Fibroblast of skin of back (primary cell): ENCODE data around the gene MAPK13.
"Not testable (repeated sequence)": the region's sequence is repeated elsewhere in the genome, so short reads cannot be mapped to it uniquely, and the experiment has no call there.

Experiments used
- DNase-seq: peaks from one replicate; pipeline ENCODE4 v3.0.0-alpha.2; 2013

MAPK13 gene

DNA sequence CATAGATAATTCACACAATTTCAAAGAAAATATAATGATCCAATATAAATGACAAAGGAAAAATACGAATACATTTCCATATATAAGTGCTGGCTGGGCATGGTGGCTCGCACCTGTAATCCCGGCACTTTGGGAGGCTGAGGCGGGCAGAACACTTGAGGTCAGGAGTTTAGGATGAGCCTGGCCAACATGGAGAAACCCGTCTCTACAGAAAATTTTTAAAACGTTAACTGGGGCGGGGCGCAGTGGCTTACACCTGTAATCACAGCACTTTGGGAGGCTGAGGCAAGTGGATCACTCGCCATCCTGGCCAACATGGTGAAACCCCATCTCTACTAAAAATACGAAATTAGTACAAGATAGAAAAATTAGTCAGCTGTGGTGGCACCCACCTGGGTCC lies 14.9 kb upstream of the MAPK13 start:
- DNase-seq: no peak

DNA sequence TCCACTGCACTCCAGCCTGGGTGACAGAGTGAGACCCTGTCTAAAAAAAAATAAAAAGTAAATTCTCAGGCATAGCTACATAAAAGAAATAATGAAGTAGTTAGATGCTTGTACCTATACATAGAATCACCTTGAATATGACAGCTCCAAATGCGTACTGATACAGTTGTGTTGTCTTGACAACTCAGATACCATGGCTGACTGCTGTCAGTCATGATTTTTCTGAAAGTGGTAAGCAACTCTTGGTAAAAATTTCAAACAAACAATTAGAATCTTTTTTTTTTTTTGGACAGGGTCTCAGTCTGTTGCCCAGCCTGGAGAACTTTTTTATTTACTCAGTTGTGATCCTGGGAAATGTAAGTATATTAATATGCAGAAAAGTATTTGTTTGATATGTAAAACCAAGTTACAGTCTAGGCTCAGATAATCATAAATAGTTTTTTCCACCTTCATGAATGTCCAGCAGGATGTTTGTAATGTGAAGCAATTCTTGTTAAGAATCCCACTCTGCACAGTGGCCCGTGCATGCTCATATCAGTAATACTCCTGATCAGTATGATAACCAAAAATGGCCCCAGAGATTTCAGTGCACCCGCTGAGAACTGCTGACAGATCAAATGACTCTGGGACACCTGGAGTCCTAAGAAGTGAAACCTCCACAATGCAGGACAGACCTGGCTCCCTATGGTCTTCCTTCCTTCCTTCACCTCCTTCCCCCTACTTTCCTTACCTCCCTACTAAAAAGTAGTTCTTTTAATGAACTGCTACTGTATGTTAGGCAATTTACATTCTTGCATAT lies 14.0 kb upstream of the MAPK13 start:
- no peak for DNase-seq

DNA sequence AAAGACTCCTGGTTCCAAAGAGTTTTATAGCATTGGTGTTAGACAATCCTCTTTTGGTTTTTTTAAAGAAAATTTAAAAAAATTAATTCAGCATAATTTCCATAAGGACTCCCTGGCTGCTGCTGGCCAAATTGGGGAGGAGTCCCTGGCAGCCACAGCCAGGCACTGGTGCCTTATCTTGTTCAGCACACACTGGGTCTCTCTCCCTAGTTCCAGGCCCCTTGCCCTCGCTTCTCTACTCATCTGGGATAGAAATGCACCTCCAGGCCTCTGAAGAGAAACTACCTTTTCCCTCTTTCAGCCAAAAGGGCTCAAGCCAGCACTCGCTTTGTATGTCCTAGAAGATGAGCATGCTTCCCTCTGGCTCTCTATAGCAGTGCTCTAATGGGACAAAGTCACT lies 13.4 kb upstream of the MAPK13 start:
- DNase-seq: no peak

DNA sequence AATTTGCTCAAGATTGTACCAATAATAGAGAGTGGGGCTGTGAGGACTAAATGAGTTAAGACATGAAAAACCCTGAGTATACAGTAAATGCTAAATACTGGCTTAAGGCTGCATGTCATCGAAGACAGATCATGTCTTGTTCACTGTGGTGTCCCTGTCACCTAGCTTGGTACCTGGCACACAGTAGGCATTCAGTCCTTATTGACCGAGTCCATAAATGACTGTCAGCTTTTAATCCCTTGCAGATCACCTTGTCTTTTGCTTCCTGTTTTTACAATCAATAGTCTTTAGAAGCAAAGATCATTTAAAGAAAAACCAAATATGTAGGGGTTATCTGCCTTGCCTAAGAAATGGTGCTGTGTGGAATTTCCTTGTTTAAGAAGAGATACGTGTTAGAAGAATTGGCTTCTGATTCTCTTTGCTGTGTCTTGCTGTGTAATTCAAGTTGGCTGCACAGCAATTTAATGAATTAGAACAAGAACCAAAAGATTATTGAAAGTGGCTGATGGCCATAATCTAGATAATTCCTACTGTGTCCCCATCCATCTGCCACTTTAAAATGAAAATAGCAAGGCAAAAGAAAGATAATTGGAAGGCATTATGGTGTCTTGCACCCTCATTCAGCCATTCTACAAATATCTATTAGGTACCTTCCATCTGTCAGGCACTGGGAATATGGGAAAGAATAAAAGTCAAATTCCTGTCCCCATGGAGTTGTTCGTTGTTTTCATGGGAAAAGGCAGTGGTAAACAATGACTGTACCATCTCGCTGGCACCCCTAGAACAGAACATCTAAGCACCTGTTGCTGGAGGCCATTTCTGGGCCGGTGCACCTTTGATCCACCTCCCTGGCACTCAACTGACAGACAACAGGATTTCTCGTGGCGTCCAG lies 12.4 kb upstream of the MAPK13 start:
- DNase-seq: no peak

DNA sequence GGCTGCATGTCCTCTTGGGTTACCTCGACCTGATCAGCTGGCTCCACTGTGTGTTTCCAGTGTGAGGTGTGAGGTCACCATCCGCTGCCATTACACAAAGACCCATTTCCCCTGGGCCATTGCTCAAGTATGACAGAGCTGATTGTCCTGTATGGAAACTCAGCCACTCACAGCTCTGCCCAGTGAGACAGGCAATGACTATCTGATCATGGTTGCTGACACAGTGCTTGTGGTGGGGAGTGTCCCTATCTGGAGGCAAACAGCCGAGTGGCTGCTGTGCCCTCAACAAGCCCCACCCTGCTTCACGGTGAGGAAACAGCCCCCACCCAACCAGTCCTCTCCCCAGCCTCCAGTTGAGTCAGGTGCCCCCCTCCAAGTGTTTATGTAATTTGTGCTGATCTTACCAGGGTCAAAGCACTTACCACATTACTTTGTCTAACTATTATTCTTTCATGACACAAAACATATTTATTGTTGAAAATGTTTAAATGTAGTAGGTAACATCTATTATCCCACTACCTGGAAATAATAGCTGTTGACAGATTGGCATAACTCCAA lies 11.7 kb upstream of the MAPK13 start:
- DNase-seq: no peak

DNA sequence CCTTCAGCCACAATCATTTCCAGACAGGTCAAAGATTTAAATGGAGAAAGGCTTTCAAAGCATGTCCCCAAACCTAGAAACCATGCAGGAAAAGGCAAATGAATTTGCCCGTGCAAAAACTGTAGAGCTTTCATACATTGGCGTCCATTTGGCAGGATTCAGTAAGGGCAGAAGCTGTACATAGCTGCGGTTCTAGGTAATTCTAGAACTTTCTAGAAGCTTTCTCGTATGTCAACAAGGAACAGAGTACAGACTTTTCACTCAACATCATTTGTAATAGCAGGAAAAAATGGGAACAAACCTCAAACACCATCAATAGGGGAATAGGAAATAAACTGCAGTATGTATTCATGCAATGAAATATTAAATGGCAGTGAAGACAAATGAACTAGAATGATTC lies 11.1 kb upstream of the MAPK13 start:
- no peak for DNase-seq

DNA sequence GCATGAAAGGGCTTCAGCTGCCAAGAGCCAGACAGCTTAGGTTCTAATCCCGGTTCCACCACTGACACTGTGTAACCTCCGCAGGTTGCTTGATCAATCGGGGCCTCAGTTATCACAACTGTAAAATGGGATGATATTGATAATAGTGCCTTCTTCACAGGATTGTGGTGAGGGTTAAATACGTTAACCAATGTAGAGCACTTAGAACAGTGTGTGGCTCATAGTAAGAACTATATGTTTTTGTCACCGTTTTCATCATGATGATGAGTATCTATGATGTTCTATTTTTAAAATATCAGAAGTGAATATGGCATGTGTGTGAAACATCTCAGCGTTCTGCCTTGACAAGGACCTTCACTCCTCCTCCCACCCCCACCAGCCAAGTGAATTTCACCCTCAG lies 10.3 kb upstream of the MAPK13 start:
- no peak for DNase-seq

DNA sequence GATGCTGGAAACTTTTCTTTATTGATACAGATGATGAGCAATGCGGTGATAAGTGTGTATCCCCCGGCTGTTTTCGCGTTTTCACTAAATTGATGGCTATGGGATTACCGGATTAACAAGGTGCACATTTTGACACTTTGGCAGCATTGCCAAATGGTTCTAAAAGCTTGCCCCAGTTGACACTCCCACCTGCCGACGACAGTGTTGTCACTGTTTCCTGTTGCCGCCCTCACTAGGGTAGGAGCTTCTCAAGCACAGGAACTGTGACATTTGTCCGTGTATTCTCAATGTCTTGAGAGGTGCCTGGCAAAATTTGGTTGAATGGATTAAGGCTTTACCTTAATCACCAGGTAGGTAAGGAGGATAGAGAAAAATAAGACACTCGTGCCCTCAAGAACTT lies 9.8 kb upstream of the MAPK13 start:
- no peak for DNase-seq

DNA sequence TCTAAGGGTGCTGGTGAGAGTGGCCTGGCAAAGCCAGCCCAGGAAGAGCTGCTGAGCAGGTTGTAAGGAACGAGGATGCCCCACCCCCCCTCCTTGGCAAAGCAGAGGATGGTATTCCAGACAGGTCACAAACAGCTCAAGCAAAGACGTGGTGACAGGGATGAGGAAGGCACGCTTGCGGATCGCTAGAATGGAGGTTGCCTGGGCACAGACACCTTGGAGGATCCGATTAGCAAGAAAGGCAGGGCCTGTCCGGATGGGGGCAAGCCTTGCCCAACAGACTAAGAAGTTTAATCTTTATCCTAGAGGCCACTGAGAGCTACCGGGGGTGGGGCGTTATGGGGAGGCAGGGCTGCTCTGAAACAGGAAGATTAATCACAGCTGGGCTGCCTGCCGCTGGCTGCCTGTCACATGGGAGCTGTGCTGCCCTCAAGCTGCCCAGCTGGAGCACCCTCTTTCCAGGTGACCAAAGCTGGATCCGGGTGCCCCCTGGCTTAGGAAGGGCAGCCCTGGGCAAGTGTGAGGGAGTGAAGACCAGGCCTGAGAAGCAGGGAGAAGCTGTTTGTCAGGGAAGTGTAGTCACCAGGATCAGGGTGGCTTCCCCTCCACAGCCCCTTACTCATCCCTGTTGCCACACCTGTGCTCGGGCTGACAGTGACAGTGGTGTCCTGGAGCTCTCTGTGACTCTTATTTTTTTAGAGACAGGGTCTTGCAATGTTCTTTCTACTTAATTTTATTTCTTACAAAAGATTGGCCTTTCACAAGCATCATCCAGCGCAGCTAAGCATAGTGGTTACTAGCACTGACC lies 9.1 kb upstream of the MAPK13 start:
- DNase-seq: peak; percentile 44

DNA sequence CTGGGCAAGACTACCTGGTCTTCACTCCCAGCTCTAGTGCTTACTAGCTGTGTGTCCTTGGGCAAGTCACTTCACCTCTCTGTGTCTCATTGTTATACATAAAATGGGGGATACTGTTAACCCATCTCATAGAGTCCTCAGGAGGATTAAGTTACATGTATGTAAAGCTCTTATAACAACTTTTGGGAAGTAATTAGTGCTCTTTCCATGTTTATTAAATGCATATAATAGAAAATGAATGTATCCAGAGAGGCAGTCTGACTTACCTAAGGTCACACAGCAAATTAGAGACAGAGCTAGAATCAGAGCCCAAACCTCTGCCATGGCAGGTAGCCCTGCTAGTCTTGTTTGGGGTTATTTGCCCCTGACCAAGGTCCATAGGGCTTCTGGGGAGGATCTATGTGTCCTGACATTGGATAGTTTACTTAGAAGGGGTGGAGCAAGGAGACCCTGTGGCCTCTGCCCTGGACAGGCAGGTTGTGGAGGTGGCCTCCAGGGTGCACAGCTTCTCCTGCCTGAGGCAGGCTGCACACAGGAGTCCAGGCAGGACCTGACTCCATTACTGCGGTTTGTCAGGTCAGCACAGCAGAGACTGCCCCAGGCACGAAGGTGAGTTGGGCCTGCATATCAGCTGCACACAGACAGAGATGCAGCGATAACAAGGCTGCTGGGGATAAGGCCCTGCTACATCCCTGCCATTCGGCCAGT lies 8.4 kb upstream of the MAPK13 start:
- no peak for DNase-seq

DNA sequence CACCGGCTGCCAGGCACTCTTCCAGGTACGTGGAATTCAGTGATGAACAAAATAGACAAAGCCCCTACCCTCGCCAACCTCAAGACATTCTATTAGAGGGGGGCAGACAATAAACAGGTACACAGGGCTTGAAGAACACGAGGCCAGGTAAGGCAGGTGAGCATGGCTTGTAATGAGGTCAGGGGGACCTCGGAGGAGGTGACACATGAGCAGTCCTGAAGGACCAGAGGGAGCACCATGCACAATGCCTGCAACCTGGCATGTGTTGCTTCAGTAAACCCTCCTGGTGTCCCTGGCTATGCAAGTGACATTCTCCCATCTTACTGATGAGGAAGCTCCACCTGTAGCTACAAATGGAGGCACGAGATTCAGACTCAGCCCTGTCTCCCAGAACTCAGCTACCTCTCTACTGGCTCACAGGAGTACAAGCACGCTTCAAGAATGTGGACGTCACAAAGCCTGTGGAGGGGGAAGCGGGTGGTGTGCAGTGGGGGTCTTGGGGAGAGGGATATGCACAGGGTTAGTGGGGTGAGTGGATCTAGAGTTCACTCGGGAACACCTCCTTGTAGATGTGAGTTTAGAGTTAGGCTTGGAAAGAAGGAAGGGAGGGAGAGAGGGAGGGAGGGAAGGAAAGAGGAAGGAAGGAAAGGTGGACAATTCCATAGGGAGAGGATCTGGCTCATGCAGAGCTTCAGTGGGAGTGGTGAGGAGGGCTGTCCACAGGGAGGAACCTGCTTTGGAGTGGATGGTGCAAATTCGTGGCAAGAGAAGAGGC lies 7.6 kb upstream of the MAPK13 start:
- no peak for DNase-seq

DNA sequence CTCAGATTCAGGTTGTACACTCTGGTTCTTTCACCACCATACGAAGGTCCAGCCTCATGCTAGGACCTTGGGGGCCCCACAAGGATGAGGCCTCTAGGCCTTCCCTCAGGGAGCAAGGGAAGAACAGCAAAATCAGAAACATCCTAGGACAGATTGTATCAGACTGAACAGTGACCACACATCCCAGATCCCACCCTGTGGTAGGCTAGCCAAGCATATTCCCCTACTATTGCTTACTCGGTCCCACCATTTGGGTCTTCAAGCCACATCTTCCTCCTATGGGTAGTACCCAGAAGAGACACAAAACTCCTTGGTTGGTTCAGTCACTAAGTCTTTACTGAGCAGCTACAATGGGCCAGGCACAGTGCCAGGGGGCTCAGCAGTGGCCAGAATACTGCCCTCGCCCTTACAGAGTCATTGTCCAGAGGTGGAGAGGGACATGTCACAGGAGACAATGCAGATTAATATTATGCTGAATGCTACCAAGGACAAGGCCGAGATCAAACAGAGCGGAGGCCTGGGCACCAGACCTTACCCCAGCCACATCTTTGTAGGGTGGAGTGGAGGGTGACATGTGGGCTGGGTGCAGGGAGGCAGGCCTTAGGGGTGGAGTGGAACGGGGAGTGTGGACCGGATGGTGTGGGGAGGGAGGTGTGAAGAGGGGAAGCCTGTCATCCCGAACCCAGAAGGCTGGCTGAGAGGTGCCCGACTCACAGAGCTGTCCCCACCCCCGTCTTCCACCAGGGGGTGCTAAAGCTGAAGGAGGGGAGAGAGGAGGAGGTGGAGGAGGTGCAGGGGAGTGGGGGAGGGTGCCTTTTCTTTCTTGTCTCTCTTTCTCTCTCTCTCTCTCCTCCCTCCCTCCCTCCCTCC lies 6.8 kb upstream of the MAPK13 start:
- peak; percentile 73 for DNase-seq

DNA sequence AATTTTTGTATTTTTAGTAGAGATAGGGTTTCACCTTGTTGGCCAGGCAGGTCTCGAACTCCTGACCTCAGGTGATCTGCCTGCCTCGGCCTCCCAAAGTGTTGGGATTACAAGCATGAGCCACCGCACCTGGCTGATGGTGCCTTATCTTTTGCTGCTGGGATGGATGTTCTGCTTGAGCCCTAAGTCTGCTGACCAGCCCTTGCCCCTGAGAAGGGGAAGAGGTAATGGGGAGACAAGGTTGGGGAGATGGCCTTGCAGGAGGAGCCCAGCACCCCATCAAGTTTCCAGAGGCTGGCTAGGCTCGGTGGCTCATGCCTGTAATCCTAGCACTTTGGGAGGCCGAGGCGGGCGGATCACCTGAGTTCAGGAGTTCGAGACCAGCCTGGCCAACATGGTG lies 6.0 kb upstream of the MAPK13 start:
- not testable (repeated sequence) for DNase-seq

DNA sequence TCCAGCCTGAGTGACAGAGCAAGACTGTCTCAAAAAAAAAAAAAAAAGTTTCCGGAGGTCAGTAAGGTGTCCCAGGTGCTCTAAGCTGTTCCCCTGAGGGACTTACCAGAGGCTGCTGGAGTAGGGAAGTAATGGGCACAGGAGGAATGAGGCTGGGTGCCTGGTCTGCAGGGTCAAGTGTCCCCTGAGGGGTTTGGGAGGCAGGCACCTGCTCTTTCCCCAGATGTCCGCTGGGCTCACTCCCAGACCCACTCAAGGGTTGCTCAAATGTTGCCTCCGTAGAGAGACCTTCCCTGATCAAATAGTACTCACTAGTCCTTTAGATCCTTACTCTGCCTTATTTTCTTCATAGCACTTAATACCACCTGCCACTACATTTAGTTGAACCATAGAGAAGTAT lies 5.4 kb upstream of the MAPK13 start:
- DNase-seq: no peak

DNA sequence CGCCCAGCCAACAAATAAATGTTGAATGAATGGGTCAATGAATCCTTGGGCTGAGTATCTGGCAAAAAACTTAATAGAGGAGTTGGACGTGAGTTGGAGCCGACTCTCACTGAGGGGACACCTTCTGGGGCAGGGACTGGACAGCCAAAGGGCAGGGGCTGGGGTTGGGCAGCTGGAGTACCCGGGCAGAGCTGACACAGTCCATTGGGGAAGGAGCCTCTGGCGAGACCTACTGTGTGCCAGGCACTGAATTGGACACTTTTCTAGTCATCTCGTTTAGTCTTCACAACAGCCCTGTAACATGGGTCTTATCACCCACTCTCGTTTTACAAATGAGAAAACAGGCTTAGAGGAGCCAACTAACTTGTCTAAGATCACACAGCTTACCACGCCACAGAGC lies 4.7 kb upstream of the MAPK13 start:
- no peak for DNase-seq

DNA sequence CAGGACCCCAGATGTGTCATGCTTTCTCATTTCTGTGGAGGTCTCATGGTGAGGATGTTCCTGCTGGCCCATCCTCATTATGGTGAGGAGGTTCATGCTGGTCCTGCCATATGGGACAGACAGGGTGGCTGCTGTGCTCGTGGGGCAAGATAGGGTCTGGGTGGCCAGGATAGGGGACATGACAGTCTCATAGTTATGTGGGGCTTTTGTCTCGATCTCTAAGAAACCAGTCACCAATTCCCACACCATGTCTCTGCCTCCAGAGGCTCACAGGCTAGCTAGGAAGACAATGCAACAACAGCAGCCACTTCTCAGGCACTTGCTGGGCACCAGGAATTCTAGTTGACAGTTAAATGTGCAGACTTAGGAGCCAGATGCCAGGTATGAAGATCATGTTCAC lies 4.2 kb upstream of the MAPK13 start:
- DNase-seq: no peak

DNA sequence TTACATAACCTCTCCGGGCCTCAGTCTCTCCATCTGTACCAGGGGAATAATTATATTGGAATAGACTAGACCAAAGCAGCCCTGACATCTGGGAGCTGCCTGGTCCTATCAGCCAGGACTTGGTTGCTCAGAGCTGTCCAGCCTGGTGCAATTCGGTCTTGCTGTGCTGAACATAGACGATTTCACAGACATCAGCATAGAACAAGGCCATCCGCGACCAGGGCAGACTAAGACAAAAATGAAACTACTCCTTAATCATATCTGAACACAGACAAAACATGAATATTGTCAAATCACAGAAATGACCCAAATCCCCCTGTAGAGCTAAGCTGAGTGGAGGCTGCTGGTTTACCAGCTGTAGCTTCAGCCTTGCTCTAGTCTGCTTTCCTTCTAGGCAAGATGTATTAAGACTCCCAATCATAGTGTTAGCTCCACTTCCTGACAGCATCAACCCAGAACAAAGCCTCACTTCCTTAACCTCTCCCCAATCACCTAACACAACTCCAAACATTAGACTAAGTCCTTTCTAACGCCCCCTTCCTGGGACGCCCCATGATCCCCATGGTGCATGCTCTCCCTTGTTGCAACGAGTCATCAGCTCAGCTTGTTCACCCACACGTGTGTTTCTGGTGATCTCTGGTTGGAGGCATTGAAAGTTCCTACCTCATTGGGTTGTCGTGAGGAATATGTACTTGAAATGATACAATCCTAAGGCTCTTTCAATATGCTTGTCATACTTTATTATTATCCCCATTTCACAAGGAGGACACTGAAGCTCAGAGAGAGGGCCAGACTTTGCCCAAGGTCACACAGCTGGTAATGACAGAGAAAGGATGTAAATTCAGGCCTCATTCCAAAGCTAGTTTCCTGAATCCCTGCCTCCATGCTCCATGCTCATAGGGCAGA lies 3.5 kb upstream of the MAPK13 start:
- peak; percentile 11 for DNase-seq

DNA sequence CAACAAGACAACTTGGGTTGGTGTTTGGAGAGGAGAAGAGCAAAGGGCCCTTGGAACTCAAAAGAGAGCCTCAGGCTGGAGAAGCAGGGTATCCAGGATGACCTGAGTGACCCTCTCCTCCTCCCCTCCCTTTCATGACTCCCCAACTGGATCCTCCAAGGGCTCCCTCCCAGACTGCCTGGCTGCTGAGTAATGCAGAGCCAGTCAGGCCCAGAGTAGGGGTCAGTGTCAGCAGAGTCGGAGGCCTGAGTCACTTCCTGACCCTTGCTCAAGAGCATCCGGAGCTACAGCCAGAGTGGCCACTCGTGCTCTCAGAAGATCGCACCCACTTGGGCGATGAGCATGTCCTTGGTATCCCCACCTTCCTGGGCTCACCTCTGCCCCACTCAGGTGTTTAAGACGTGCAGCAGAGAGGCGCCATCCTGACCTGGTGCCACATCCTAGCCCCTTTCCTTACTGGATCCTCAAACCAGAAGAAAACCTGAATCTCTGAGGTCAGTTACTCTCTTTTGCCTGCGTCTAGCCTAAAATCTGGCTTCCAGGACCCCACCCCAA lies 2.8 kb upstream of the MAPK13 start:
- peak; percentile 62 for DNase-seq

DNA sequence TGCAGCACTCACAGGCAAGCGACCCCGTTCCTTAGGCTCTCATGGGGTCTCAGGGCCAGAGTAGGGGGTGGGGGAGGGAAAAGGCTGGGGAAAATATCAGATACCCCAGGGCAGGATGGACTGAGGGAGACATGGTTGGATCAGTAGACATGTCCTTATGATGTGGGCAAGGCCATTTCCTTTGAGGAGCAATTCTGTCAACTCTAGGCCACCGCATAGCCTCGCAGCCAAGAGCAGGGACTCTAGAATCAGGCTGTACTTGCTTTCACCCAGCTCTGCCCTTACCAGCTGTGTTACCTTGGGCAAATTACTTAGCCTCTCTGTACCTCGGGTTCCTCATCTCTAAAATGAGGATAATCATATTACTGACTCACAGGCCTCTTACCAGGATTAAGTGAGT lies 2.2 kb upstream of the MAPK13 start:
- DNase-seq: no peak
